ENCODE results near the gene OSBPL10.

OSBPL10 gene

GRCh38 chr3:31648286-31648968 lies 332.6 kb downstream of the OSBPL10 start:
- no peak for DNase-seq

- DNase-seq, result no peak
Observed at GRCh38 chr3:31645256-31645655, 335.8 kb downstream of the OSBPL10 start.

- no peak for DNase-seq
Observed at GRCh38 chr3:31639828-31640227, 341.2 kb downstream of the OSBPL10 start.

GRCh38 chr3:31636694-31637442 lies 344.2 kb downstream of the OSBPL10 start:
- no peak for DNase-seq

- no peak for DNase-seq
Observed at GRCh38 chr3:31636049-31636448, 345.0 kb downstream of the OSBPL10 start.

GRCh38 chr3:31635545-31635944 lies 345.5 kb downstream of the OSBPL10 start:
- no peak for DNase-seq

- DNase-seq, result no peak
Observed at GRCh38 chr3:31634476-31634875, 346.6 kb downstream of the OSBPL10 start.

GRCh38 chr3:31629054-31629453 lies 352.0 kb downstream of the OSBPL10 start:
- DNase-seq, result no peak

GRCh38 chr3:31625358-31625757 lies 355.7 kb downstream of the OSBPL10 start:
- DNase-seq, result no peak

GRCh38 chr3:31624083-31624709 lies 356.9 kb downstream of the OSBPL10 start:
- no peak for DNase-seq

GRCh38 chr3:31622636-31623288 lies 358.3 kb downstream of the OSBPL10 start:
- no peak for DNase-seq

- no peak for DNase-seq
Observed at GRCh38 chr3:31621314-31621713, 359.7 kb downstream of the OSBPL10 start.

- DNase-seq, result no peak
Observed at GRCh38 chr3:31620656-31621055, 360.4 kb downstream of the OSBPL10 start.

- no peak for DNase-seq
Observed at GRCh38 chr3:31616711-31617110, 364.4 kb downstream of the OSBPL10 start.

- DNase-seq, result no peak
Observed at GRCh38 chr3:31615071-31615875, 365.8 kb downstream of the OSBPL10 start.

- DNase-seq, result no peak
Observed at GRCh38 chr3:31614162-31614921, 366.7 kb downstream of the OSBPL10 start.

GRCh38 chr3:31613654-31614053 lies 367.4 kb downstream of the OSBPL10 start:
- DNase-seq, result no peak

- DNase-seq, result no peak
Observed at GRCh38 chr3:31613177-31613576, 367.9 kb downstream of the OSBPL10 start.

Data from activated T-cell treated with anti-CD3 and anti-CD28 coated beads for 4 hours (primary cell).